ENCODE measurements around the gene CCDC187. TPM values are rescaled to one million over a fixed set of nuclear protein-coding genes. Genes with fewer than 3 reads are reported as not detected.
"Not testable (repeated sequence)": the region's sequence is repeated elsewhere in the genome, so short reads cannot be mapped to it uniquely, and the experiment has no call there.

CCDC187 gene
- total and polyA plus RNA-seq, 3 donors from 2014 or later = 13.8 to 61.5 (median 33.4) TPM

GRCh38 chr9:136268735-136269134 is 35.2 kb downstream of the CCDC187 start:
- DNase-seq = no peak

GRCh38 chr9:136268318-136268717 is 35.6 kb downstream of the CCDC187 start:
- Histone ChIP-seq H3K27ac (no peak overlapping the region), H3K9me3 (no peaks in the 10 kb centered on the region), H3K4me3 (no peak overlapping the region), H3K36me3 (ENCODE audit: low read depth, missing control alignments) (no peaks in the 10 kb centered on the region), H3K27me3 (no peaks in the 10 kb centered on the region), H3K4me1 (peaks cover 10% of the 10 kb centered on the region)
- DNase-seq = no peak
- intact Hi-C loops (cut with DNase I; ENCODE audit: low total_unique reads) = no loop called here
- 49 to 59% methylated on average over 5 to 6 of the region's 6 CpGs for WGBS, 2 donors
- no peak for TF ChIP-seq POLR2A (IDR thresholded peaks at IDR 0.05)
- TF ChIP-seq CTCF (IDR thresholded peaks at IDR 0.05) = no peak

More at GRCh38 chr9:136268735-136269134, 35.2 kb downstream of the CCDC187 start:
- 57 to 67% methylated on average over 6 of the region's 6 CpGs for WGBS, 2 donors
- Histone ChIP-seq H3K27ac (no peak overlapping the region), H3K27me3 (no peaks in the 10 kb centered on the region), H3K9me3 (no peaks in the 10 kb centered on the region), H3K36me3 (ENCODE audit: low read depth, missing control alignments) (no peaks in the 10 kb centered on the region), H3K4me3 (no peak overlapping the region), H3K4me1 (peaks cover 8% of the 10 kb centered on the region)
- intact Hi-C loops (cut with DNase I; ENCODE audit: low total_unique reads) = no loop called here
- no peak for TF ChIP-seq CTCF (IDR thresholded peaks at IDR 0.05)
- TF ChIP-seq POLR2A (IDR thresholded peaks at IDR 0.05) = no peak

GRCh38 chr9:136267261-136268111 is 36.4 kb downstream of the CCDC187 start:
- peak; percentile 89 for DNase-seq
- no peak for TF ChIP-seq POLR2A (IDR thresholded peaks at IDR 0.05)
- TF ChIP-seq CTCF (IDR thresholded peaks at IDR 0.05) = no peak
- Histone ChIP-seq H3K27ac (no peak overlapping the region), H3K9me3 (no peaks in the 10 kb centered on the region), H3K36me3 (ENCODE audit: low read depth, missing control alignments) (no peaks in the 10 kb centered on the region), H3K4me3 (peak overlapping the region; percentile 18 to 53), H3K27me3 (no peaks in the 10 kb centered on the region), H3K4me1 (peaks cover 10% of the 10 kb centered on the region)
- 14 to 15% methylated on average over 29 to 57 of the region's 60 CpGs for WGBS, 2 donors
- intact Hi-C loops (cut with DNase I; ENCODE audit: low total_unique reads) = no loop called here

GRCh38 chr9:136266641-136267040 is 37.3 kb downstream of the CCDC187 start:
- H3K9me3 ChIP-seq; DNase-seq; H3K36me3 ChIP-seq (ENCODE audit: low read depth, missing control alignments); H3K27me3 ChIP-seq; intact Hi-C loops (cut with DNase I; ENCODE audit: low total_unique reads); H3K4me1 ChIP-seq; H3K27ac ChIP-seq: not testable (repeated sequence)
- peak overlapping the region in 1 of 2 donors; percentile 53 for H3K4me3 ChIP-seq
- 82 to 88% methylated on average over 18 of the region's 18 CpGs for WGBS, 2 donors

- intact Hi-C loops (cut with DNase I; ENCODE audit: low total_unique reads) = no loop called here
- no peak overlapping the region for H3K4me3 ChIP-seq
- no peaks in the 10 kb centered on the region for H3K36me3 ChIP-seq (ENCODE audit: low read depth, missing control alignments)
- H3K9me3 ChIP-seq = no peaks in the 10 kb centered on the region
- H3K4me1 ChIP-seq = peaks cover 10% of the 10 kb centered on the region
- H3K27me3 ChIP-seq = no peaks in the 10 kb centered on the region
- DNase-seq = no peak
- WGBS, 2 donors = 87 to 93% methylated on average over 13 to 17 of the region's 17 CpGs
- TF ChIP-seq CTCF (IDR thresholded peaks at IDR 0.05) (no peak), POLR2A (IDR thresholded peaks at IDR 0.05) (no peak)
- H3K27ac ChIP-seq = no peak overlapping the region
Observed at GRCh38 chr9:136265561-136266355, 38.1 kb downstream of the CCDC187 start.
